ENCODE measurements around the gene CTBP2.

CTBP2 gene

DNA sequence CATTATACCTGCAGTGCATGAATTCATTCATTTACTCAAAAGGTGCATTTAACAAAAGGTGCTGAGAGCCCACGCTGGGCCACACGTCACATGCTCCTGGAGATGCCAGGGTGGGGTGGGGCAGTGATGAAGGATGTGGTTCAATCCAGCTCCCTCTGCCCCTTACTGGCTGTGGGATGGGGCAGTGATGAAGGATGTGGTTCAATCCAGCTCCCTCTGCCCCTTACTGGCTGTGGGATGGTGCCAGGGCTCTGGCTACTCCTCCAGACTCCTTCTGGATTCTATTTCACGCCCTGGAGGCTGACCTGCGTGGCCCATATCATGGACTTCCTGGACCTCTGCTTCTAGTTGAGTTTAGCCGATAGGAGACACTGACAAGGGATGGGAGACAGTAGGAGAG lies 44.0 kb upstream of the CTBP2 start:
- POLR2A ChIA-PET, result no interaction called here
- DNase-seq (ENCODE audit: low read depth, low spot score), result no peak
- CTCF ChIA-PET, result no interaction called here
- TF ChIP-seq, protein P1, sequence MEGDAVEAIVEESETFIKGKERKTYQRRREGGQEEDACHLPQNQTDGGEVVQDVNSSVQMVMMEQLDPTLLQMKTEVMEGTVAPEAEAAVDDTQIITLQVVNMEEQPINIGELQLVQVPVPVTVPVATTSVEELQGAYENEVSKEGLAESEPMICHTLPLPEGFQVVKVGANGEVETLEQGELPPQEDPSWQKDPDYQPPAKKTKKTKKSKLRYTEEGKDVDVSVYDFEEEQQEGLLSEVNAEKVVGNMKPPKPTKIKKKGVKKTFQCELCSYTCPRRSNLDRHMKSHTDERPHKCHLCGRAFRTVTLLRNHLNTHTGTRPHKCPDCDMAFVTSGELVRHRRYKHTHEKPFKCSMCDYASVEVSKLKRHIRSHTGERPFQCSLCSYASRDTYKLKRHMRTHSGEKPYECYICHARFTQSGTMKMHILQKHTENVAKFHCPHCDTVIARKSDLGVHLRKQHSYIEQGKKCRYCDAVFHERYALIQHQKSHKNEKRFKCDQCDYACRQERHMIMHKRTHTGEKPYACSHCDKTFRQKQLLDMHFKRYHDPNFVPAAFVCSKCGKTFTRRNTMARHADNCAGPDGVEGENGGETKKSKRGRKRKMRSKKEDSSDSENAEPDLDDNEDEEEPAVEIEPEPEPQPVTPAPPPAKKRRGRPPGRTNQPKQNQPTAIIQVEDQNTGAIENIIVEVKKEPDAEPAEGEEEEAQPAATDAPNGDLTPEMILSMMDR (IDR thresholded peaks at IDR 0.05; ENCODE audit: insufficient read depth, low read length, missing control alignments), result no peak
- H3K4me3 ChIP-seq (ENCODE audit: low read depth, low read length), result no peak overlapping the region

DNA sequence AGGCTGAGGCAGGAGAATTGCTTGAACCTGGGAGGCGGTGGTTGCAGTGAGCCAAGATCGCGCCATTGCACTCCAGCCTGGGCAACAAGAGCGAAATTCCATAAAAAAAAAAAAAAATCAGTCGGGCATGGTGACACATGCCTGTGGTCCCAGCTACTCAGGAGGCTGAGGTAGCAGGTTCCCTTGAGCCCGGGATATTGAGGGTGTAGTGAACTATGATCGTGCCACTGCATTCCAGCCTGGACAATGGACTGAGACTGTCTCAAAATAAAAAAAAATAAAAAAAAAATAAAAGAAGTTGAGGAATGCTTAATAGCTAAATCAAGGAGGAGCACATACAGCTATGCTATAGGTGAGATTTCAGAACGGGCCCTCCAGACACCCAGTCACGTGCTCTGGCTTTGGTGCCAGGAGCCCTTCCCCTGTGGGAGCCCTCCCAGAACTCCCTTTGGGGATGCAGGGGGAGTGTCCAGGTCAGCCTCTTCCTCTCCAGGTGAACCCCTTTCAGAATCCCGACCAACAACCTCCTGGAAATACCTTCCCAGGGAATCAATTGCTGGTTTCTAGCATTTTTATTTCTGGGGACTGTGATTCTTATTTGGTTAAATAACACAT lies 42.9 kb upstream of the CTBP2 start:
- no peak for DNase-seq (ENCODE audit: low read depth, low spot score)
- CTCF ChIA-PET, result no interaction called here
- TF ChIP-seq, protein P1 (IDR thresholded peaks at IDR 0.05; ENCODE audit: insufficient read depth, low read length, missing control alignments), result no peak
- POLR2A ChIA-PET, result no interaction called here
- H3K4me3 ChIP-seq (ENCODE audit: low read depth, low read length), result no peak overlapping the region

DNA sequence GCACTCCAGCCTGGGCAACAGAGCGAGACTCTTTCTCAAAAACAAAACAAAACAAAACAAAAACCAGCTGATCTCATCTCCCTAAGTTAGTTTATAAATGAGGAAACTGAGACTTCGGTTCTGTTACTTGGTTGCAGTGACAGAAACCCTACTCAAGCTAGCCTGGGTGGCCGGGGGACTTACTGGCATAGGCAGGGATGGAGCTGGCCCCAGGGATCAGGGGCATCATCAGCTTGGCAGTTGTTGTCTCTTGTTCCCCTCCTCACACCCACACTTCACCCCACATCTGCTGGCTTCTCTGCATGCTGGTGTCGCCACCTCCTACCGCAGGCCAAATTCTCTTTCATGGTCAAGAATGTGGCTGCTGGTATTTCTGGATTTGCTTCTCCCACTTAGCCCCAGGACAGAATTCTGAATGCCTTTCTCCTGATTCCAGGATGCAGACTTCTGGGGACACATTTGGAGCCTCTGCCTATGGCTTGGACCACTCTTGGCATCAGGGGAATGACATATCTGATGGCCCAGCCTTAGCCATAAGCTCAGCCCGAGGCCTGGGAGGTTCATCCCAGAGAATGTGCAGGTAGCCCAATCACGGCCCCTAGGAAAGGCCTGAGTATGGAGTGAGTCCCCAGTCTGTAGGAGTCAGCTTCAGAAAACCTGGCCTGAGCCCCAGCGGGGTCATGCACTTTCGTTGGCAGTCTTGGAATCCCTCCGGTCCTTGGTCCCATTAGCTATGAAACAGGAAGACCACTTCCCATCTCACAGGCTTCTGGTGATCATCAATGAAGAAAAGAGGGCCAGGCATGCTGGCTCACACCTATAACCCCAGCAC lies 41.6 kb upstream of the CTBP2 start:
- CTCF ChIA-PET, result interaction anchor here (0.7 kb wide), 1 partner anchor 12 kb away, joined by 3 read pairs; no protein-coding TSS in a partner anchor
- TF ChIP-seq, protein P1 (IDR thresholded peaks at IDR 0.05; ENCODE audit: insufficient read depth, low read length, missing control alignments), result no peak

DNA sequence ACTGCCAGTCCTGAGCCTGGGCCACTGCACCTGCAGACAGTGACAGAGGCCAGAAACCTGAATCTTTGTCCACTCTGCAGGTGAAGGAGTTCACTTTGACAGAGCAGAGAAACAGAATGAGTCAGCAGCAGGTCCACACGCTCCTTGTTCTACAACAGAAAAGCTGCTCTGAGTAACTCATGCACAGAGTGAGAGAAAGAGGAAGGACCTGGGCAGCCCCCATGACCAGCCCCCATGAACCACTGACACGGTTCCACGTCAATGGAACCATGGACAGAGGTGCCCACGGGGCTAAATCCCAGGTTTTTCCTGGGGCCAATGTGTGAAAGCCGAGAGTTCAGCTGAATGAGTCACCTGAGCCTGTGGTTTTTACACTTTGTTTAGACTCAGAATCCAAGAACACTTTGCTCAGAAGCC lies 40.8 kb upstream of the CTBP2 start:
- TF ChIP-seq, protein P1 (IDR thresholded peaks at IDR 0.05; ENCODE audit: insufficient read depth, low read length, missing control alignments), result no peak
- no peak overlapping the region for H3K4me3 ChIP-seq (ENCODE audit: low read depth, low read length)
- ChIA-PET POLR2A (no interaction called here), CTCF (no interaction called here)
- no peak for DNase-seq (ENCODE audit: low read depth, low spot score)

More for the DNA sequence above, 41.6 kb upstream of the CTBP2 start:
- POLR2A ChIA-PET, result no interaction called here
- H3K4me3 ChIP-seq (ENCODE audit: low read depth, low read length), result no peak overlapping the region
- no peak for DNase-seq (ENCODE audit: low read depth, low spot score)

DNA sequence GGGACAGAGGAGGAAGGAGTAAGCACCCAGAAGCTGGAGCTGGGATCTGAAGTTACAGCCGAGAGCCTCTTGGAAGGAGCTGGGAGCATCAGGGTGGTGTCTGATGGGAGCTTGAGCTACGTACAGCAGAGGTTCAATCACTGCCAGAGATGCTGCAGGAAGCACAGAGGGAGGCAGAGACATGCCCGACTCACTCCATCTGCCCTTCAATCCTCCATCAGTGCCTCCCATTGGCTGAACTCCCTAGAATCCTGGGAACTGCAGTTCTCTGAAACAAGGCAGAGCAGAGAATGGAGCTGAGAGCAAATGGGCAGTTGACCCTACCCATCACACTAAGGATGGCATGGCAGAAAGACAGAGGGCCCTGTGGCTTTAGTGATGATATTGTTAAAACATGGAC lies 40.0 kb upstream of the CTBP2 start:
- no peak for DNase-seq (ENCODE audit: low read depth, low spot score)
- ChIA-PET CTCF (no interaction called here), POLR2A (no interaction called here)
- H3K4me3 ChIP-seq (ENCODE audit: low read depth, low read length), result no peak overlapping the region
- TF ChIP-seq, protein P1 (IDR thresholded peaks at IDR 0.05; ENCODE audit: insufficient read depth, low read length, missing control alignments), result no peak

DNA sequence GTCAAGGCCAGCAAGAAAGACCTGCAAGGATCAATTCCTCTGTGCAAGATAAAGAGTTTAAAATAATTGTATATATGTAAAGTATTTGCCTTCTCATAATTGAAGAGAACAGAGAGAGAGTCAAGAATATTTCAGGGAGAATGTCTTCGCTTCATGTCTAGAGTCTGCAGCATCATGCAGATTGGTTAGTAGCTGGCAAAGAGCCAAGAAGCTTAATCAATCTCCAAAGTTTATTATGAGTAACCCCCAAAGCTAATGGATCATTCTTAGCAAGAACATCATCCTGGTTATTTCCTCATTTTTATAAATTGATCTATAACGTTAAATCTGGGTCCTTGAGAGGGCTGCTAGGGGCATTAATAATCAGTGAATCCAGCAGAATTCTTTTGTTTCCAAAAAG lies 38.9 kb upstream of the CTBP2 start:
- POLR2A ChIA-PET, result no interaction called here
- H3K4me3 ChIP-seq (ENCODE audit: low read depth, low read length), result no peak overlapping the region
- TF ChIP-seq, protein P1 (IDR thresholded peaks at IDR 0.05; ENCODE audit: insufficient read depth, low read length, missing control alignments), result no peak
- no peak for DNase-seq (ENCODE audit: low read depth, low spot score)
- CTCF ChIA-PET, result no interaction called here
